CD4-positive, CD25-positive, alpha-beta regulatory T cell (primary cell): ENCODE data around the gene TSPEAR. TPM values are rescaled to one million over a fixed set of nuclear protein-coding genes. Genes with fewer than 3 reads are reported as not detected.

Source experiments
- ATAC-seq, 2 donors: fragments of 150-1000 bp; cut with Tn5 transposase; one replicate each; pipeline ENCODE4 v1.10.0; 2021; ENCODE audit warnings: low read depth in 2 of 2, moderate number of reproducible peaks in 2 of 2, moderate library complexity in 1 of 2
- DNase-seq, 3 donors: peaks; one replicate each; pipeline versions ENCODE4 v3.0.0 to v3.0.0-alpha.2; 2012 to 2022; ENCODE audit warnings: mixed read lengths in 1 of 3
- H3K27ac ChIP-seq: one replicate; pipeline ENCODE4 v1.7.0; 2013; ENCODE audit warnings: mild to moderate bottlenecking, low read length; ENCODE audit not compliant: insufficient read depth, poor library complexity, severe bottlenecking
- H3K27me3 ChIP-seq: one replicate; pipeline ENCODE4 v1.7.0; 2013; ENCODE audit warnings: low read length; ENCODE audit not compliant: control insufficient read depth, insufficient read depth
- H3K36me3 ChIP-seq: one replicate; pipeline ENCODE4 v1.7.0; 2013; ENCODE audit warnings: mild to moderate bottlenecking, low read length, moderate library complexity; ENCODE audit not compliant: control insufficient read depth, insufficient read depth
- H3K4me1 ChIP-seq: 2 replicates; pipeline ENCODE4 v1.7.0; 2013; ENCODE audit warnings: mild to moderate bottlenecking, low read length; ENCODE audit not compliant: insufficient read depth, control insufficient read depth, poor library complexity, severe bottlenecking
- H3K4me3 ChIP-seq: one replicate; pipeline ENCODE4 v1.7.0; 2013; ENCODE audit warnings: low read depth, mild to moderate bottlenecking, low read length, moderate library complexity
- H3K9me3 ChIP-seq, 2 experiments: 1 replicate in 1 of 2; 2 replicates in 1 of 2; pipeline ENCODE4 v1.7.0; 2013; ENCODE audit warnings: low read length in 2 of 2, mild to moderate bottlenecking in 1 of 2, moderate library complexity in 1 of 2; ENCODE audit not compliant: control insufficient read depth in 2 of 2
- H3K27ac Mint-ChIP-seq, 3 donors: one replicate each; pipeline ENCODE4 v1.8.0; 2020 to 2022; ENCODE audit warnings: mild to moderate bottlenecking in 3 of 3, mixed read lengths in 3 of 3, moderate library complexity in 2 of 3
- H3K27me3 Mint-ChIP-seq: one replicate; pipeline ENCODE4 v1.8.0; 2022; ENCODE audit warnings: mild to moderate bottlenecking, mixed read lengths
- H3K36me3 Mint-ChIP-seq: one replicate; pipeline ENCODE4 v1.8.0; 2020; ENCODE audit warnings: mixed read lengths
- H3K4me1 Mint-ChIP-seq, 4 donors: one replicate each; pipeline ENCODE4 v1.8.0; 2020 to 2022; ENCODE audit warnings: mixed read lengths in 4 of 4, mild to moderate bottlenecking in 1 of 4
- H3K4me3 Mint-ChIP-seq, 4 donors: one replicate each; pipeline ENCODE4 v1.8.0; 2020 to 2022; ENCODE audit warnings: mild to moderate bottlenecking in 4 of 4, mixed read lengths in 4 of 4, moderate library complexity in 3 of 4
- H3K9me3 Mint-ChIP-seq, 7 donors: one replicate each; pipeline ENCODE4 v1.8.0; 2020 to 2022; ENCODE audit warnings: mixed read lengths in 7 of 7, mild to moderate bottlenecking in 3 of 7, moderate library complexity in 2 of 7
- polyA plus RNA-seq, 4 donors: library from polyadenylated mRNA; unstranded; fragments of 300-500 nt; fragmentation: Illumina TruSeq; gene quantifications; one replicate each; pipeline ENCODE4 v1.2.3, GENCODE V29; 2021
- total RNA-seq: library from RNA; stranded (reverse); gene quantifications from one replicate; pipeline ENCODE4 v1.2.3, GENCODE V29; 2022

TSPEAR gene
- total and polyA plus RNA-seq, 5 donors from 2014 or later, result 0.05 TPM; not detected in 4

DNA sequence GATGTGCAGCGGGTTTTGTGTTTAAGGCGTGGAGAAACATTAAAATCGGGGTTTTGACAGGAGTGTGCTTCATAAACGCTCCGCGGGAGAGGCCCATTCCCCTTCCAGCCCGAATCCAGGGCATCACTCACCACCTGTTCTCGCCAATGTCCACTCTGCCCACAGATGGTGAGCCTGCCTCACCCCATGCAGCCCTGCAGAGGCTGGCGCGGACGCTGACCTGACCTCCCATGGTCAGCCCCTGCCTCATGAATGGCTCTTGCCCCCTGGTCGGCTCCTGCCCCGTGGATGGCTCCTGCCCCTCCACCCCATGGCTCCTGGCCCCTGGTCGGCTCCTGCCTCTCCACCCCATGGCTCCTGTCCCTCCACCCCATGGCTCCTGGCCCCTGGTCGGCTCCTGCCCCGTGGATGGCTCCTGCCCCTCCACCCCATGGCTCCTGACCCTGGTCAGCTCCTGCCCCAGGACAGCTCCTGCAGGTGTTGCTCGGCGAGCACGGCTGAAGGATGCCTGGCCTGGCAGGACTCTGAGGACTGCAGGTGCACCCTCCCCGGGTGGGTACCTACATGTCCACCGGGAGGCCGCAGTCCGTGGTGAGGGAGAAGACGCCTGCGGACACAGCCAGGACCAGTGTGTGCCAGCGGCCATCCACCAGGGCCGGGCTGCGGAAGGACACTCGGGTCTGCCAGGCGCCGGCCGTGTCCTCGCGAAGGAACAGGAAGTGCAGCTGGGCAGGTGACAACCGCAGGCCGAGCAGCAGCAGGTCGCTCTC is 178.1 kb downstream of the TSPEAR start:
- Mint-ChIP-seq H3K36me3 (no peaks in the 10 kb centered on the region), H3K27ac (no peak overlapping the region), H3K9me3 (peaks cover 0 to 1% (median 0%) of the 10 kb centered on the region in 7 donors), H3K4me1 (peaks cover 0 to 3% (median 0%) of the 10 kb centered on the region in 4 donors), H3K4me3 (no peak overlapping the region), H3K27me3 (no peaks in the 10 kb centered on the region)
- Histone ChIP-seq H3K27me3 (no peaks in the 10 kb centered on the region), H3K9me3 (no peaks in the 10 kb centered on the region), H3K4me1 (no peaks in the 10 kb centered on the region), H3K4me3 (no peak overlapping the region), H3K36me3 (no peaks in the 10 kb centered on the region), H3K27ac (no peak overlapping the region)
- no peak for DNase-seq
- no peak for ATAC-seq

DNA sequence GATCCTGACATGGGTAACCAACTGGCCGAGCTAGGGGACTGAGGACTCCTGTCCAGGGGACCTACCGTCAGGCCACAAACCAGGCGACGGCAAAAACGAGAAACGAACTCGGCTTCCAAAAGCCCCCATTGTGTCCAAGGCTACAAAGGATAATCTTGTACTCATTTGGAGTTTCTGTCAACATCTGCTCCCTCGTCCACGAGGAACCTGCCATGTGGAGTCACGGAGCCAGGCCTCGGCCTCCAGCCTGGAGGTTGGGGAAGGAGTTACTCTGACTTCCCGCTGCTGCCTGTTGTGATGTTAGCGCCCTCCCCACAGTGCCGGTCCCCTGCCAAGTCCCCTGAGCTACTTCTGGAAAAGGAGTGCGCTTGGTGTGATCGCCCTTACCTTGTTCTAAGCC is 178.7 kb downstream of the TSPEAR start:
- no peak for DNase-seq
- Mint-ChIP-seq H3K27ac (no peak overlapping the region), H3K9me3 (peaks cover 0 to 1% (median 0%) of the 10 kb centered on the region in 7 donors), H3K4me3 (no peak overlapping the region), H3K4me1 (peaks cover 0 to 3% (median 0%) of the 10 kb centered on the region in 4 donors), H3K27me3 (no peaks in the 10 kb centered on the region), H3K36me3 (no peaks in the 10 kb centered on the region)
- Histone ChIP-seq H3K27me3 (no peaks in the 10 kb centered on the region), H3K36me3 (no peaks in the 10 kb centered on the region), H3K27ac (no peak overlapping the region), H3K9me3 (no peaks in the 10 kb centered on the region), H3K4me3 (no peak overlapping the region), H3K4me1 (no peaks in the 10 kb centered on the region)
- no peak for ATAC-seq

DNA sequence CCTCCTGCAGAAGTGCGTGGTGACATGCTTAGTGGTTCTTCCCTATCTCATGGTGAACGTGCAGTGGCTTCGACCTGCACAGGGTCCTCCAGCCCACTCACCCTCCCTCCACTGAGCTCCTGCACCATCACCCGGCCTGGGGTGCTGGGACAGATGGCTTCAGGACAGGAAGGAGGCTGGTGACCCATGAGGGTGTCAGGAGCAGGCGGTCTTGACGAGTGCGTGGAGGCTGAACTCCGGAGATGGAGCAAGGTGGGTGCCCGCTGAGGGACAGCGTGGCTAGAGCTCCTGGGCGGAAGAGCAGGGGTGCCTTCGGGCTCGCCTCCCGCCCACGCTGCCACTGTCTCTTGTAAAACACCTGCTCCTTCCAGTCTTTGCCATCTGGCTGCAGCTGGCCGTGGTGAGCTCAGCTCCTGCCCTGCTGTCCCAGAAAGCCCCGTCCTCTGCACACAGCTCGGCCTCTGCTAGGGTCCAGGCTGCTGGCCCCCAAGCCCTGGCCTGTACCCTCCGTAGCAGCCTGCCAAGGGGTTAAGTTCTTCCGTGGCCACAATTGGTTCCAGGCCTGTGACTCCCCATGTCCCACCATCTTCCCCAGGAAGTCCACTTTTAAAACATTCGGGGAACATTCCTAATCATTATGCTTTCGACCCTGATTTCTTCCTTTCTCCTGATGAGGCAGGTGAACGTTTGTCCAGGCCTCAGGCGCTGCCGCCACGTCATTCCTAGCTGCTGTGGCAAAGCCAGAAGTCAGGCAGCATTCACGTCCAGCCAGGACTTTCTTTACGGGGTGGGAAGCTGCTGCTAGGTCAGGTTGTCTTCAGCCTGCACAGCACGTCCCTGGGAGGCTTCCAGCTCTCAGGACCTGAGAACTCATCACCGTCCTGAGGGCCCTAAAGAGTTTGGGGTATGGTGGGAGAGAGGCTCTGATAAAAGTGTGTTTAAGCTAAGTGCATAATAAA is 179.5 kb downstream of the TSPEAR start:
- H3K27me3 ChIP-seq, result no peaks in the 10 kb centered on the region
- Mint-ChIP-seq H3K4me3 (no peak overlapping the region), H3K9me3 (peaks cover 0 to 1% (median 0%) of the 10 kb centered on the region in 7 donors), H3K27ac (peak overlapping the region in 1 of 3 donors; percentile 68), H3K36me3 (no peaks in the 10 kb centered on the region), H3K4me1 (no peaks in the 10 kb centered on the region), H3K27me3 (no peaks in the 10 kb centered on the region)
- DNase-seq (no peak), ATAC-seq (no peak)
- H3K36me3 ChIP-seq, result no peaks in the 10 kb centered on the region
- no peak overlapping the region for H3K27ac ChIP-seq
- H3K9me3 ChIP-seq, result no peaks in the 10 kb centered on the region
- no peak overlapping the region for H3K4me3 ChIP-seq
- H3K4me1 ChIP-seq, result no peaks in the 10 kb centered on the region

DNA sequence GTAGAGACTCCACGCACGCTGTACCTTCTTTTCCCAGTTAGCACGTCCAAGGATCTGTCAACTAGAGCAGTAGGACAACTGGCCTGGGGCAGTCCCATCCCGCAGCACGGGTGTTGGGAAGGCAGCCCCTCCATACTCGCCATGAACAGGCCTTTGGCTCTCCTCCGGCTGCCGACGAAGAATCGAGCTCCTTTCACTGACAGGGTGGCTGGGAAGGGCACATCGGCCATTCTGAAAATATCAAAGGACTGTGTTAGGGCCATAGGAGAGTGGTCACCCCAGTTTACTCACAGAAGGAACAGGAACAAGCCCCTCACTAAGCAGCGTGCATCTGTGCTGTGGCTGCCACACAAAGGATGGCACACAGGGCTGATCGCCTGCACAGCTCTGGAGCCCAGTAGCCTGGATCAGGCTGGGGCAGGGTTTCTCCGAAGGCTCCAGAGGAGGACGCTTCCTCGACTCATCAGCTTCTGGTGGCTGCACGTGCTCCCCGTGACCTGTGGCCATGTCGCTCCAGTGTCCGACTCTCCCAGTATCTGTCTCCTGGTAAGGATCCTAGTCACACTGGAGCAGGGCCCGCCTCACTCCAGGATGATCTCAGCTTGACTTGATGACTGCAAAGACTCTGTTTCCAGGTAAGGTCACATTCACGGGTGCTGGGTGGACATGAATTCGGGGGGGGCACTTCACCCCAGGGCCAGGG is 180.3 kb downstream of the TSPEAR start:
- no peaks in the 10 kb centered on the region for H3K36me3 Mint-ChIP-seq
- H3K4me1 Mint-ChIP-seq, result no peaks in the 10 kb centered on the region
- H3K36me3 ChIP-seq, result no peaks in the 10 kb centered on the region
- no peaks in the 10 kb centered on the region for H3K4me1 ChIP-seq
- no peak overlapping the region for H3K4me3 Mint-ChIP-seq
- DNase-seq, result no peak
- no peaks in the 10 kb centered on the region for H3K27me3 Mint-ChIP-seq
- H3K4me3 ChIP-seq, result no peak overlapping the region
- no peak for ATAC-seq
- H3K9me3 ChIP-seq, result no peaks in the 10 kb centered on the region
- H3K27ac Mint-ChIP-seq, result no peak overlapping the region
- H3K27ac ChIP-seq, result no peak overlapping the region
- no peaks in the 10 kb centered on the region for H3K27me3 ChIP-seq
- H3K9me3 Mint-ChIP-seq, result peaks cover 0 to 1% (median 0%) of the 10 kb centered on the region in 7 donors

DNA sequence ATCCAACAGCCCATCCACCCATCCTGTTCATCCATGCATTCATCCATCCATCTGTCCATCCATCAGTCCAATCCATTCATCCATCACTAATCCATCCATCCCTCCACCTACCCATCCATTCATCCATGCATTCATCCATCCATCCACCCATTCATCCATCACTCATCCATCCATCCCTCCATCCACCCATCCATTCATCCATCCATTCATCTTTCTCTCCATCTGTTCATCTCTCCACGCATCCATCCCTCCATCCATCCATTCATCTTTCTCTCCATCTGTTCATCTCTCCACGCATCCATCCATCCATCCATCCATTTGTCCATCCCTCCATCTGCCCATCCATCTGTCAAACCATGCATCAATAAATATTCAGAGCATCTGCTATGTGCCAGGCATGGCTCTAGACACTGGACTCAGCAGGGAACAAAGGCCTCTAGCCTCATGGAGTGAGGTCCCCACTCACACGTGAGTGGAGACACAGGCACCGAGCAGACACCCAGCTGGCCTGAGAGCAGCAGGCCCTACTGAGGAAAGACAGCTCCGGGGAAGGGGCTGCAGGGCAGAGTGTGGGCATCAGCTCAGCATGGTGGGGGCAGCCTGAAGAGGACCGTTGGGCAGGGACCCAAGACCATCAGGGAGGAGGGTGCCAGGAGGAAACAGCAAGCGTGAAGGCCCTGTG is 181.0 kb downstream of the TSPEAR start:
- H3K36me3 ChIP-seq, result no peaks in the 10 kb centered on the region
- H3K36me3 Mint-ChIP-seq, result no peaks in the 10 kb centered on the region
- no peaks in the 10 kb centered on the region for H3K9me3 ChIP-seq
- no peaks in the 10 kb centered on the region for H3K4me1 ChIP-seq
- H3K27ac ChIP-seq, result no peak overlapping the region
- no peak overlapping the region for H3K27ac Mint-ChIP-seq
- H3K27me3 ChIP-seq, result no peaks in the 10 kb centered on the region
- ATAC-seq, result no peak
- no peak for DNase-seq
- no peaks in the 10 kb centered on the region for H3K4me1 Mint-ChIP-seq
- H3K4me3 ChIP-seq, result no peak overlapping the region
- no peaks in the 10 kb centered on the region for H3K27me3 Mint-ChIP-seq
- no peak overlapping the region for H3K4me3 Mint-ChIP-seq
- H3K9me3 Mint-ChIP-seq, result peaks cover 0 to 1% (median 0%) of the 10 kb centered on the region in 7 donors

DNA sequence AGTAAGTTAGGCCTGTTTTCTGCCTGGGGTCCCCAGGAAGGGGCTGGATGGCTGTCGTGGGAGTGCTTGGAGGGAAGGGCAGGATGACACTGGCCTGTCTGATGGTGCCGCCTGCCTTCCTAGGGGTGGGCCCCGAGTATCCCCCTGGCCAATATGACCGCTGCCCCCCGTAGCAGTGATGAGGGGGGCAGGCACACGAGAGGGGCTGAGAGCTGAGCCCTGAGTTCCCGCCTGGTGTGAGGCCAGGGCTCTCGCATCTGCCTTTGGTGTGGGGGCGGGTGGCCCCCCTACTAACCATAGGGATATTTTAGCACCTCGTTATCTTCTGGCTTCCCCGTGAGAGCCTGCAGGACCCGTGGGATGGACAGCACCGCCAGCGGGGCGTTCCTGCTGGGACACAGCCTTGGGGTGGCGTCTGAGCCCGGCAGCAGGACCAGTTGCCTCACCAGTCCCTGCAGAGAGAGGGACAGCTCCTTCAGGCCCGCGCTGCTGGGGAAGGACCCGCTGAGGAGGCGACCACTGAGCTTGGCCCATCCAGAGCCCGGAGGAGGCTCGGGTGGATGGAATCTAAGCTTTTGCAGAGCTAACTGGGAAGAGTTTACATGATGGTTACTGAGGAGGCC is 181.8 kb downstream of the TSPEAR start:
- ATAC-seq (no peak), DNase-seq (no peak)
- Mint-ChIP-seq H3K4me3 (no peak overlapping the region), H3K27ac (no peak overlapping the region), H3K36me3 (no peaks in the 10 kb centered on the region), H3K9me3 (peaks cover 0 to 1% (median 0%) of the 10 kb centered on the region in 7 donors), H3K4me1 (no peaks in the 10 kb centered on the region), H3K27me3 (no peaks in the 10 kb centered on the region)
- Histone ChIP-seq H3K27ac (no peak overlapping the region), H3K36me3 (no peaks in the 10 kb centered on the region), H3K27me3 (no peaks in the 10 kb centered on the region), H3K9me3 (no peaks in the 10 kb centered on the region), H3K4me1 (no peaks in the 10 kb centered on the region), H3K4me3 (no peak overlapping the region)

DNA sequence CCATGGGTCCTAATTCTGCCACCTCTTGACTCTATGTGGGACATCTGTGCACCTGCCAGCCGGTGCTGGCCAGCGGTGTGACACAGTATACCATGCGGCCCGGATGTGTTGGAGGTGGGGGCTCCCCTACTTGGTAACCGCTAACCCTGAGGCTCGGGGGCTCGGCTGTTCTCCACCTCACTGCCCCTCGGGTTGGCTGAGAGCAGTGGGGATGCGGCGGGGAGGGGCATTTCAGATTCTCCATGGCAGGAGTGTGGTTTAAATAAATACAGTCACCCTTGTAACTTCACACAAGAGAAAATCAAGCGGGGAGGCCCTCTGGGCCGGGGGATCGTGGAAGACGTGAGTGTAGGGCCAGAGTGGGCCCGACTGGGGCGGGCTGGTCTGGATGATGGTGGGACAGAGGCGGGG is 182.4 kb downstream of the TSPEAR start:
- H3K36me3 ChIP-seq, result no peaks in the 10 kb centered on the region
- no peaks in the 10 kb centered on the region for H3K9me3 ChIP-seq
- no peaks in the 10 kb centered on the region for H3K27me3 ChIP-seq
- H3K27ac ChIP-seq, result no peak overlapping the region
- Mint-ChIP-seq H3K4me3 (no peak overlapping the region), H3K27ac (no peak overlapping the region), H3K36me3 (no peaks in the 10 kb centered on the region), H3K9me3 (peaks cover 0 to 1% (median 0%) of the 10 kb centered on the region in 7 donors), H3K27me3 (no peaks in the 10 kb centered on the region), H3K4me1 (no peaks in the 10 kb centered on the region)
- H3K4me1 ChIP-seq, result no peaks in the 10 kb centered on the region
- no peak overlapping the region for H3K4me3 ChIP-seq
- ATAC-seq (no peak), DNase-seq (no peak)
